Tibial artery (tissue), 4 donors: Measurements from ENCODE around the gene PITPNM3.
A peak's percentile ranks its signal among the peaks of the same experiment; 100 is the strongest.

ENCODE experiments used
- DNase-seq, 2 donors: peaks; one replicate each; pipeline ENCODE4 v3.0.0-alpha.2; 2019
- H3K27ac ChIP-seq, 2 donors: fragments of 200-600 bp; sonication (generic) in 1 of 2; 1 replicate in 1 of 2; 2 replicates in 1 of 2; pipeline ENCODE4 v1.5.1; 2018 to 2019; ENCODE audit warnings: mild to moderate bottlenecking in 1 of 2
- H3K27me3 ChIP-seq, 2 donors: fragments of 200-600 bp; sonication (generic) in 1 of 2; one replicate each; pipeline versions ENCODE4 v1.5.1 to v1.6.0; 2016 to 2019
- H3K36me3 ChIP-seq, 3 donors: fragments of 200-600 bp; sonication (generic) in 2 of 3; one replicate each; pipeline ENCODE4 v1.5.1; 2016 to 2019; ENCODE audit warnings: mild to moderate bottlenecking in 2 of 3
- H3K4me1 ChIP-seq, 4 donors: fragments of 200-600 bp; sonication (generic) in 2 of 4; 1 replicate in 3 of 4; 2 replicates in 1 of 4; pipeline ENCODE4 v1.5.1; 2016 to 2019
- H3K4me3 ChIP-seq, 2 donors: fragments of 200-600 bp; sonication (generic) in 1 of 2; 1 replicate in 1 of 2; 2 replicates in 1 of 2; pipeline ENCODE4 v1.5.1; 2018 to 2019; ENCODE audit warnings: mild to moderate bottlenecking in 2 of 2
- H3K9me3 ChIP-seq, 3 donors: fragments of 200-600 bp; sonication (generic) in 1 of 3; one replicate each; pipeline ENCODE4 v1.5.1; 2016 to 2019
- intact Hi-C: fragments of 100-400 bp; cut with DNase I; formaldehyde crosslinking; loops from one replicate; pipeline ENCODE4 v1.15.0; 2023; ENCODE audit warnings: low total_unique reads
- TF ChIP-seq, protein P1 (sequence below), 2 experiments: fragments of 200-600 bp in 1 of 2; fragments of 450-650 bp in 1 of 2; IDR thresholded peaks; one replicate each; pipeline ENCODE4 v1.5.1; 2017 to 2019; ENCODE audit warnings: antibody characterized with exemption in 2 of 2, mild to moderate bottlenecking in 1 of 2, moderate library complexity in 1 of 2

The PITPNM3 gene

GRCh38 chr17:6422654-6423241 is 133.6 kb downstream of the PITPNM3 start:
- H3K4me3 ChIP-seq, result no peak overlapping the region
- peaks cover 0 to 48% of the 10 kb centered on the region in 2 donors for H3K27me3 ChIP-seq
- H3K4me1 ChIP-seq, result no peaks in the 10 kb centered on the region
- DNase-seq, result no peak
- TF ChIP-seq, protein P1, sequence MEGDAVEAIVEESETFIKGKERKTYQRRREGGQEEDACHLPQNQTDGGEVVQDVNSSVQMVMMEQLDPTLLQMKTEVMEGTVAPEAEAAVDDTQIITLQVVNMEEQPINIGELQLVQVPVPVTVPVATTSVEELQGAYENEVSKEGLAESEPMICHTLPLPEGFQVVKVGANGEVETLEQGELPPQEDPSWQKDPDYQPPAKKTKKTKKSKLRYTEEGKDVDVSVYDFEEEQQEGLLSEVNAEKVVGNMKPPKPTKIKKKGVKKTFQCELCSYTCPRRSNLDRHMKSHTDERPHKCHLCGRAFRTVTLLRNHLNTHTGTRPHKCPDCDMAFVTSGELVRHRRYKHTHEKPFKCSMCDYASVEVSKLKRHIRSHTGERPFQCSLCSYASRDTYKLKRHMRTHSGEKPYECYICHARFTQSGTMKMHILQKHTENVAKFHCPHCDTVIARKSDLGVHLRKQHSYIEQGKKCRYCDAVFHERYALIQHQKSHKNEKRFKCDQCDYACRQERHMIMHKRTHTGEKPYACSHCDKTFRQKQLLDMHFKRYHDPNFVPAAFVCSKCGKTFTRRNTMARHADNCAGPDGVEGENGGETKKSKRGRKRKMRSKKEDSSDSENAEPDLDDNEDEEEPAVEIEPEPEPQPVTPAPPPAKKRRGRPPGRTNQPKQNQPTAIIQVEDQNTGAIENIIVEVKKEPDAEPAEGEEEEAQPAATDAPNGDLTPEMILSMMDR (IDR thresholded peaks at IDR 0.05), result no peak
- H3K9me3 ChIP-seq, result no peaks in the 10 kb centered on the region
- intact Hi-C loops, result loop anchor here (5.0 kb wide), 1 partner anchor 835 kb away; no protein-coding TSS in a partner anchor
- no peak overlapping the region for H3K27ac ChIP-seq
- no peaks in the 10 kb centered on the region for H3K36me3 ChIP-seq

DNA sequence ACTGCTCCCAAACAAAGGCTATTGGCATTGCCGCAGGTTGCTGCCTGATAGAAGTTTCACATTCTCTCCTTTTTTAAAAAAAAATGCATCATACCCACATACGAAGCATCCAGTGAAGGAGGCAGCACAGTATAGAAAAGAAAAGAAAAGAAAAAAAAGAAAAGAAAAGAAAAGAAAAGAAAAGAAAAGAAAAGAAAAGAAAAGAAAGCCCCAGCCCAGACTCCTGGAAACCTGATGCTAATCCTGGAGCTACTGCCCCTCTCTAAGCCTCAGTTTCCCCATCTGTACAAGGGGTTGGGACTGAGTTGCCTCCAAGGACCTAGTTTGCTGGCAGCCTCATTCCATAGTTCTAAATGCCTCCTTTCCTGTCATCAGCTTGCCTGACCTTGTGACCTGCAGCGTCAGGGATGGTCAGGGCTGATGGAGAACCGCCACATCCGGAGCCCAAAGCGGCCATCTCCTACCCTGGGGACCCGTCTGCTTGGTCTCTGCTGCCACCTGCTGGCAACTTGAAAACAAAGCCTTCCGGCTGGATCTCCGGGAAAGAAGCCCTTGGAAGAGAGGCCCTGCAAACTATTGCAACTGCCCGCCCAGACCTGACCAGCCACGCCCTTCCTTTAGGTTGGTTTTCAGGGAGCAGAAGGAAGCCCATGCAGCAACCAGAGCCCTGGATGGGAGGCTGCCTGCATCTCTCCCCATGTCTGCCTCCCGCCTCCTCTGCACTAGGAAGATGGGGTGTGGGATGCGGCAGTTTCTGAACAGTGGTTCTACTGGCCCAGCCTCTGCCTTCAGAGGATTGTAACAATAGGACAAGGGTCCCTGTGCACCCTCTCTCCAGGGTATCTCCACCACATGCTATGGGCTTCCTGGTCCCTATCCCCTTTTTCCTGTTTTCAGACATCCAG is 134.4 kb downstream of the PITPNM3 start:
- Histone ChIP-seq H3K9me3 (no peaks in the 10 kb centered on the region), H3K4me1 (no peaks in the 10 kb centered on the region), H3K27ac (no peak overlapping the region), H3K36me3 (no peaks in the 10 kb centered on the region), H3K27me3 (peaks cover 0 to 54% of the 10 kb centered on the region in 2 donors), H3K4me3 (no peak overlapping the region)
- peak; percentile 77 to 84 for DNase-seq
- TF ChIP-seq, protein P1 (IDR thresholded peaks at IDR 0.05), result peak; percentile 82 to 93
- intact Hi-C loops, result loop anchor here (5.0 kb wide), 1 partner anchor 835 kb away; no protein-coding TSS in a partner anchor

DNA sequence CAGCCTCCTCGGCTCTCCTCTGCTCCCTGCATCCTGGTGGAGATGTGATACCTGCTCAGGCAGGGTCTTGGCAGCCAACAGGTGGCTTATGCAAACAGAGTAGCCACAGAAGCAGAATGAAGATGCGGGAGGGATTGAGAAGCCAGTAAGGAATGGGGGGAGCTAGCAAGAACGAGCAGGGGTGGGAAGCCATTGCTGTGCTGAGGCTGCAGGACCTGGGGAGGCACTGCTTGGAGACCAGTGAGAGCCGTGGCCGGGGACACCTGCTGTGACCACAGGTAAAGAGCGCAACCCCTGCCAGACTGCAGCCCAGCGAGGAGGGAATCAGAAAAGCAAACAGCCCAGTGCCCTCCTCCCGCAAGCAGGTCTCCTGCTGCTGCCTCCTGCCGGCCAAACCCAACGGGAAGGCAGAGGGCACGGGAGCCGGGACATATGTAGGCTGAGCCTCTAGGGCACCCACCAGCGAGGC is 136.1 kb downstream of the PITPNM3 start:
- Histone ChIP-seq H3K4me1 (no peaks in the 10 kb centered on the region), H3K27ac (no peak overlapping the region), H3K36me3 (no peaks in the 10 kb centered on the region), H3K4me3 (no peak overlapping the region), H3K9me3 (no peaks in the 10 kb centered on the region), H3K27me3 (peaks cover 0 to 58% of the 10 kb centered on the region in 2 donors)
- intact Hi-C loops, result loop anchor here (5.0 kb wide), 1 partner anchor 833 kb away; no protein-coding TSS in a partner anchor
- DNase-seq, result no peak
- TF ChIP-seq, protein P1 (IDR thresholded peaks at IDR 0.05), result no peak

DNA sequence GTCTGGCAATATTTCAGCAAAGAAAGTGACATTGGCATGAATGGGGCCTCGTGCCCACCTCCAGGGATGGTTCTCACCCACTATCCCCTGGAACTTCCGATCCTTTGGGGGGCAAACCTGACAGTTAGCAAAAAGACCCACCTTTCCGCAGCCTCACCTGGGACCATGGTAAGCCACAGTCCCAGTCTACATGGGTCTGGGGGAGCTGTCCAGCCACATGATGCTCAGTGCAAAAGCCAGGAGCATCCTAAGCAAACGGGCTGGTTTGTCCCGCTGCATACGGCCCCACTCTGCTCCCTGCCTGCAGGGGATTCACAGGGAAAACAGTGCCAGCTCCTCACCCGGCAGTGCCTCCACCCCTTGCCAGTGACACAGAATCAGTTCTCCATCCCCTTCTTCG is 140.7 kb downstream of the PITPNM3 start:
- H3K4me1 ChIP-seq, result no peaks in the 10 kb centered on the region
- no peak for DNase-seq
- H3K36me3 ChIP-seq, result no peaks in the 10 kb centered on the region
- peaks cover 0 to 45% of the 10 kb centered on the region in 2 donors for H3K27me3 ChIP-seq
- H3K9me3 ChIP-seq, result no peaks in the 10 kb centered on the region
- intact Hi-C loops, result no loop called here
- no peak overlapping the region for H3K4me3 ChIP-seq
- H3K27ac ChIP-seq, result no peak overlapping the region
- TF ChIP-seq, protein P1 (IDR thresholded peaks at IDR 0.05), result no peak

DNA sequence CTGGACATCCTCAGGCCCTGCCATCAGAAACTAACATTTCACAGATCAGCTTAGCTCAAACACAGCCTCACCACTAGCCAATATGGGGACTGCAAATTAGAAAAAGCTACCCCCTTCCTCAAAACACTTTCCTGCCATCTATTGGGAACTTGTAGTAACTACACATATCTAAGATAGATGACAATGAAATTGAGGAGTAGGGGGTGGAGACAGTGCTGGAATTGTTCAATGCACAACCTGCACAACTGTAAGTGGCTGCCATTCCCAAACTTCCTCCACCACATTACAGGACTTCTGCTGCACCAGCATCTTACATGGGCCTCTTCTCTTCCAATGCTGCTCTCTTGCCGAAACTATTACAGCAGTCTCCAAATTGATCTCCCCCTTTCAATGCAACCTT is 143.3 kb downstream of the PITPNM3 start:
- H3K4me3 ChIP-seq, result no peak overlapping the region
- no peaks in the 10 kb centered on the region for H3K36me3 ChIP-seq
- H3K27ac ChIP-seq, result no peak overlapping the region
- H3K27me3 ChIP-seq, result peaks cover 0 to 48% of the 10 kb centered on the region in 2 donors
- no peaks in the 10 kb centered on the region for H3K4me1 ChIP-seq
- TF ChIP-seq, protein P1 (IDR thresholded peaks at IDR 0.05), result peak in 1 of 2 experiments; percentile 11
- DNase-seq, result no peak
- intact Hi-C loops, result no loop called here
- H3K9me3 ChIP-seq, result no peaks in the 10 kb centered on the region
